Kidney (tissue), 14 donors: ENCODE data around the gene AGPAT3. TPM values are rescaled to one million over a fixed set of nuclear protein-coding genes. Genes with fewer than 3 reads are reported as not detected.
A peak's percentile ranks its signal among the peaks of the same experiment; 100 is the strongest.

ENCODE experiments used
- DNase-seq, 5 donors: peaks; one replicate each; pipeline ENCODE4 v3.0.0-alpha.2; 2013 to 2020
- FAIRE-seq: peaks from 2 replicates; lab custom pipeline; 2012; peaks lifted over from hg19 to GRCh38; lab: Jason Lieb, UNC
- H3K27ac ChIP-seq, 2 donors: one replicate each; pipeline ENCODE4 v1.7.0; 2013; ENCODE audit warnings: low read depth in 2 of 2, low read length in 2 of 2, inconsistent platforms in 1 of 2
- H3K27me3 ChIP-seq: one replicate; pipeline ENCODE4 v1.7.1; 2013; ENCODE audit warnings: low read length, inconsistent platforms; ENCODE audit not compliant: control insufficient read depth, insufficient read depth
- H3K36me3 ChIP-seq, 3 donors: one replicate each; pipeline versions ENCODE4 v1.7.0 to v1.7.1; 2013; ENCODE audit warnings: low read length in 3 of 3, control low read depth in 1 of 3, inconsistent platforms in 1 of 3; ENCODE audit not compliant: insufficient read depth in 3 of 3, control insufficient read depth in 2 of 3
- H3K4me1 ChIP-seq, 3 donors: one replicate each; pipeline versions ENCODE4 v1.7.0 to v1.7.1; 2013; ENCODE audit warnings: low read length in 3 of 3, inconsistent platforms in 1 of 3, low read depth in 1 of 3; ENCODE audit not compliant: control insufficient read depth in 2 of 3, insufficient read depth in 2 of 3
- H3K4me3 ChIP-seq, 3 donors: one replicate each; pipeline versions ENCODE4 v1.7.0 to v1.8.1; 2013; ENCODE audit warnings: low read length in 3 of 3, control low read depth in 1 of 3, inconsistent platforms in 1 of 3
- H3K9ac ChIP-seq, 3 donors: one replicate each; pipeline versions ENCODE4 v1.7.0 to v1.7.1; 2013; ENCODE audit warnings: low read length in 3 of 3, control low read depth in 1 of 3, inconsistent platforms in 1 of 3
- H3K9me3 ChIP-seq, 3 donors: one replicate each; pipeline versions ENCODE4 v1.7.0 to v1.7.1; 2013; ENCODE audit warnings: low read length in 3 of 3, control low read depth in 1 of 3, inconsistent platforms in 1 of 3; ENCODE audit not compliant: control insufficient read depth in 2 of 3, insufficient read depth in 1 of 3
- intact Hi-C: fragments of 100-400 bp; cut with DNase I; formaldehyde crosslinking; loops from one replicate; pipeline ENCODE4 v1.11.1; 2022
- polyA plus RNA-seq: library from polyadenylated mRNA; stranded (reverse); fragments of 350-450 nt; fragmentation: Illumina TruSeq; extraction: RNeasy Lipid Tissue Mini Kit (QIAGEN cat#74804); gene quantifications from one replicate; pipeline ENCODE4 v1.2.3, GENCODE V29; 2014; ENCODE audit warnings: low read depth, low replicate concordance; ENCODE audit not compliant: insufficient read depth
- total RNA-seq: library from RNA; stranded (reverse); fragmentation: NEBNext Ultra II Directional; extraction: Animal tissue kit (Norgen Biotek cat#: 25700); gene quantifications from one replicate; pipeline ENCODE4 v1.2.1, GENCODE V29; 2021
- TF ChIP-seq, protein P1 (sequence below): IDR thresholded peaks from 3 replicates; pipeline ENCODE4 v1.5.1; 2012; ENCODE audit warnings: mild to moderate bottlenecking, moderate library complexity, borderline replicate concordance; ENCODE audit not compliant: insufficient read depth; ENCODE audit errors: extremely low read depth
- donor health status: control.
- donor health status: control.
- donor health status: control.
- donor health status: control.
- donor health status: control.
- donor health status: DM: yes; HTN: yes; CAD: no.
- donor health status: Normal renal cell carcinoma (clear cell type).

Gene AGPAT3
- total and polyA plus RNA-seq, 2 donors from 2014 or later, result 40.3 to 86.2 TPM

DNA sequence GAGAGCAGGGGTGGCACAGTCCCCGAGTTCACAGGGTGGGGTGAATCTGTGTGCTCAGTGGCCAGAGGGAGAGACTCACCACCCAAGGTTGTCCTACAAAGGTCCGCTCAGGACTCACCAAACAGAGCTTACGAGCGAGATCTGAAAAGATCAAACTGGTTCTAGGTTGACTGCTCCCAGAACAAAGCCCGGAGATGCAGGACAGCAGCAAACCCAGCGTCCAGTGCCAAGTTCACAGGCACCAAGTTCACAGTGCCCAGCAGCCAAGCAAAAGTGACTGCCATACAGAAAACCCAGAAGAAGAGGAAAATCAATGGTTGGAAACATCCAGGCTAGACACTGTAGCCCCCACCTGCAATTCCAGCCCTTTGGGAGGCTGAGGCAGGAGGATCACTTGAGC is 35.7 kb downstream of the AGPAT3 start:
- Histone ChIP-seq H3K36me3 (peaks cover 0 to 3% (median 0%) of the 10 kb centered on the region in 3 donors), H3K4me1 (peaks cover 0 to 18% (median 9%) of the 10 kb centered on the region in 3 donors), H3K27me3 (no peaks in the 10 kb centered on the region), H3K9ac (no peak overlapping the region), H3K9me3 (no peaks in the 10 kb centered on the region), H3K4me3 (no peak overlapping the region), H3K27ac (no peak overlapping the region)
- peak in 1 of 5 donors; percentile 47 for DNase-seq
- no peak for FAIRE-seq
- intact Hi-C loops, result no loop called here
- TF ChIP-seq, protein P1, sequence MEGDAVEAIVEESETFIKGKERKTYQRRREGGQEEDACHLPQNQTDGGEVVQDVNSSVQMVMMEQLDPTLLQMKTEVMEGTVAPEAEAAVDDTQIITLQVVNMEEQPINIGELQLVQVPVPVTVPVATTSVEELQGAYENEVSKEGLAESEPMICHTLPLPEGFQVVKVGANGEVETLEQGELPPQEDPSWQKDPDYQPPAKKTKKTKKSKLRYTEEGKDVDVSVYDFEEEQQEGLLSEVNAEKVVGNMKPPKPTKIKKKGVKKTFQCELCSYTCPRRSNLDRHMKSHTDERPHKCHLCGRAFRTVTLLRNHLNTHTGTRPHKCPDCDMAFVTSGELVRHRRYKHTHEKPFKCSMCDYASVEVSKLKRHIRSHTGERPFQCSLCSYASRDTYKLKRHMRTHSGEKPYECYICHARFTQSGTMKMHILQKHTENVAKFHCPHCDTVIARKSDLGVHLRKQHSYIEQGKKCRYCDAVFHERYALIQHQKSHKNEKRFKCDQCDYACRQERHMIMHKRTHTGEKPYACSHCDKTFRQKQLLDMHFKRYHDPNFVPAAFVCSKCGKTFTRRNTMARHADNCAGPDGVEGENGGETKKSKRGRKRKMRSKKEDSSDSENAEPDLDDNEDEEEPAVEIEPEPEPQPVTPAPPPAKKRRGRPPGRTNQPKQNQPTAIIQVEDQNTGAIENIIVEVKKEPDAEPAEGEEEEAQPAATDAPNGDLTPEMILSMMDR, result no peak

DNA sequence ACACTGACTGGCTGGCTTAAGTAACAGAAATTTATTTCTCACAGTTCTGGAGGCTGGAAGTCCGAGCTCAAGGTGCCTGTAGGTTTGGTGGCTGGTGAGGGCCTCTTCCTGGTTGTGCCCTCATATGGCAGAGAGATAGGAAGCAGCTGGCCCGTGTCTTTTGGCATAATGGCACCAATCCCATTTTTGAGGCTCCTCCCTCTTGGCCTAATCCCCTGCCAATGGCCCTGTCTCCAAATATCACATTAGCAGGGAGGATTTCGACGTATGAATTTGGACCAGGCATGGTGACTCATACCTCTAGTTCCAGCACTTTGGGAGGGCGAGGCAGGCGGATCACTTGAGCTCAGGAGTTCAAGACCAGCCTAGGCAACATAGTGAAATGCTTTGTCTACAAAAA is 37.4 kb downstream of the AGPAT3 start:
- FAIRE-seq (no peak), DNase-seq (no peak)
- H3K4me3 ChIP-seq, result no peak overlapping the region
- H3K27ac ChIP-seq, result peak overlapping the region in 1 of 2 donors; percentile 32
- peaks cover 0 to 3% (median 3%) of the 10 kb centered on the region in 3 donors for H3K36me3 ChIP-seq
- intact Hi-C loops, result no loop called here
- H3K9me3 ChIP-seq, result no peaks in the 10 kb centered on the region
- H3K4me1 ChIP-seq, result peaks cover 0 to 18% (median 9%) of the 10 kb centered on the region in 3 donors
- TF ChIP-seq, protein P1, result no peak
- H3K9ac ChIP-seq, result no peak overlapping the region
- H3K27me3 ChIP-seq, result no peaks in the 10 kb centered on the region

DNA sequence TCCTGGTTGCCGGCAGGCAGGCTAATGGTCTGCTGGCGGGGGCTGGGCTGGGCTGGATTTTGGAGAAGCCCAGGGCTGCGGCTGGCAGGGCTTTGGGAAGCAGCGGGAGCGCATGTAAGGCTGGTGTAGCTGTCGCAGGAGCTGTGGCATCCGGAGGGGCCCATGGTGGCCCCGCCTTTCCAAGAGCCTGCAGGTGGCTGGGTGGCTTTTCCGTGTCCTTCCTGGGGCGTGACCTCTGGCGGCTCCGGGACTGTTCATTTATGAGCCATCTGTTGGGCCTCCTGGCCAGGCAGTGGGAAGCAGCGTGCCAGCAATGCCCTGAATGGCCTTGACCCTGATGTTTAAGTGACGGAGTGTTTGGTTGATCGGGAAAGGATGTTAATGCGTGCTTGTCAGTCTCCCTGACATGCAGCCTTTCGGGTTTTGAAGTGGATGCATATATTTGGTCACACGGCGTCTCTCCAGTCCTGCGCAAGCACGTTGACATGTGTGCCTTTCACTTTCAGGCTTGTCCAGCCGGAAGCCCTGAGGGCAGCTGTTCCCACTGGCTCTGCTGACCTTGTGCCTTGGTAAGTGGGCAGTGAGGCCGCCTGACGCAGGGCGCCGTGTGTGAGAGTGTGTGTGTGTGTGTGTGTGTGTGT is 38.5 kb downstream of the AGPAT3 start:
- intact Hi-C loops, result no loop called here
- Histone ChIP-seq H3K9ac (peak overlapping the region in 1 of 3 donors; percentile 41), H3K4me3 (no peak overlapping the region), H3K27ac (peak overlapping the region; percentile 58 to 79), H3K9me3 (no peaks in the 10 kb centered on the region), H3K36me3 (peaks cover 0 to 3% (median 3%) of the 10 kb centered on the region in 3 donors), H3K4me1 (peaks cover 0 to 24% (median 16%) of the 10 kb centered on the region in 3 donors), H3K27me3 (no peaks in the 10 kb centered on the region)
- FAIRE-seq, result no peak
- DNase-seq, result peak in 1 of 5 donors; percentile 85
- TF ChIP-seq, protein P1, result no peak
